SK-N-MC (cell line): ENCODE data around the gene CENPN.

Experiments used
- EZH2 ChIP-seq: fragments of 200-600 bp; sonication (generic); IDR thresholded peaks from one replicate; pipeline ENCODE4 v1.6.1; 2017; ENCODE audit warnings: antibody characterized with exemption
- POLR2AphosphoS5 ChIP-seq: IDR thresholded peaks from 2 replicates; pipeline ENCODE4 v1.6.1; 2012; ENCODE audit warnings: mild to moderate bottlenecking, low read depth, low read length, borderline replicate concordance

GRCh38 chr16:81014672-81015071 lies 7.7 kb downstream of the CENPN start:
- TF ChIP-seq EZH2 (no peak), POLR2AphosphoS5 (no peak)
